Activated CD4-positive, alpha-beta memory T cell treated with anti-CD3 and anti-CD28 coated beads, Interleukin-2, amount 10 ng/mL, durations not matched to agents 7 days and 5 days (primary cell): ENCODE data around the gene LSM4. TPM values are rescaled to one million over a fixed set of nuclear protein-coding genes. Genes with fewer than 3 reads are reported as not detected.

Source experiments
- CTCF ChIA-PET: fragments of 350-600 bp; sonication (Branson Sonifier 250); formaldehyde crosslinking; loops from one replicate; lab custom pipeline; 2021; ENCODE audit warnings: antibody characterized with exemption, inconsistent platforms; lab: Charles Lee
- POLR2A ChIA-PET: fragments of 350-600 bp; sonication (Branson Sonifier 250); formaldehyde crosslinking; loops from one replicate; lab custom pipeline; 2021; ENCODE audit warnings: antibody characterized with exemption; lab: Charles Lee
- DNase-seq: peaks from one replicate; pipeline ENCODE4 v3.0.0-alpha.2; 2020
- H3K27ac Mint-ChIP-seq: one replicate; pipeline ENCODE4 v1.8.0; 2021; ENCODE audit warnings: mild to moderate bottlenecking, mixed read lengths
- H3K27me3 Mint-ChIP-seq: one replicate; pipeline ENCODE4 v1.8.0; 2021; ENCODE audit warnings: mixed read lengths
- H3K36me3 Mint-ChIP-seq: one replicate; pipeline ENCODE4 v1.8.0; 2021; ENCODE audit warnings: low read depth, mixed read lengths
- H3K4me1 Mint-ChIP-seq: one replicate; pipeline ENCODE4 v1.8.0; 2021; ENCODE audit warnings: mixed read lengths
- H3K4me3 Mint-ChIP-seq: one replicate; pipeline ENCODE4 v1.8.0; 2021; ENCODE audit warnings: mild to moderate bottlenecking, mixed read lengths
- H3K9me3 Mint-ChIP-seq: one replicate; pipeline ENCODE4 v1.8.0; 2021; ENCODE audit warnings: mixed read lengths
- total RNA-seq, 2 experiments: library from RNA; stranded (reverse); gene quantifications; one replicate each; pipeline ENCODE4 v1.2.3, GENCODE V29; 2021

Gene LSM4
- total RNA-seq, 2 experiments from 2014 or later, result 180 to 186 TPM

DNA sequence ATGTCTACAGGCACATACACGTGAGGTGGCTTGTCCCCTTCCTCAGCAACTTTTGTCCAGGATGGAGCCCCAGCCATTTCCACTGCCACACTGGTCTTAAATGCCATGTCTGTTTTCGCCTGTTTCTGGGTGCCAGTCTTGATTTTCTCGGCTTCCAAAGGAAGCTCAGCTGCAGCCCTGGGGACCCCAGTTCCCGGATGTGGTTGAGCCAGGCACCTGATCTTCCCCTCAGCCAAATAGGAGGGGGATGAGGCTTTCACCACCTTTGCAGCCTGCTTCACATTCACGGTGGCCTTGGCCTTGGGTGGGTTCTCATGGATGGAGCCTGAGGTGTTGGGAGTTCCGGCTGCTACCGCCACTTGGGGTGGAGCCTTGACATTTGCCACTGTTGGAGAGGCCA is 57.3 kb downstream of the LSM4 start:
- no peaks in the 10 kb centered on the region for H3K27me3 Mint-ChIP-seq
- peaks cover 5% of the 10 kb centered on the region for H3K4me1 Mint-ChIP-seq
- no peak overlapping the region for H3K4me3 Mint-ChIP-seq
- ChIA-PET CTCF (no interaction called here), POLR2A (no interaction called here)
- H3K36me3 Mint-ChIP-seq, result peaks cover 4% of the 10 kb centered on the region
- no peak overlapping the region for H3K27ac Mint-ChIP-seq
- DNase-seq, result no peak
- no peaks in the 10 kb centered on the region for H3K9me3 Mint-ChIP-seq

GRCh38 chr19:18264971-18265540 is 57.8 kb downstream of the LSM4 start:
- Mint-ChIP-seq H3K27ac (no peak overlapping the region), H3K36me3 (peaks cover 4% of the 10 kb centered on the region), H3K4me1 (peaks cover 5% of the 10 kb centered on the region), H3K4me3 (no peak overlapping the region), H3K9me3 (no peaks in the 10 kb centered on the region), H3K27me3 (no peaks in the 10 kb centered on the region)
- CTCF ChIA-PET, result no interaction called here
- DNase-seq, result no peak
- POLR2A ChIA-PET, result no interaction called here

GRCh38 chr19:18264137-18264854 is 58.6 kb downstream of the LSM4 start:
- peaks cover 5% of the 10 kb centered on the region for H3K4me1 Mint-ChIP-seq
- no peaks in the 10 kb centered on the region for H3K27me3 Mint-ChIP-seq
- H3K27ac Mint-ChIP-seq, result no peak overlapping the region
- no peak overlapping the region for H3K4me3 Mint-ChIP-seq
- H3K9me3 Mint-ChIP-seq, result no peaks in the 10 kb centered on the region
- no peak for DNase-seq
- POLR2A ChIA-PET, result no interaction called here
- peaks cover 4% of the 10 kb centered on the region for H3K36me3 Mint-ChIP-seq
- CTCF ChIA-PET, result no interaction called here

DNA sequence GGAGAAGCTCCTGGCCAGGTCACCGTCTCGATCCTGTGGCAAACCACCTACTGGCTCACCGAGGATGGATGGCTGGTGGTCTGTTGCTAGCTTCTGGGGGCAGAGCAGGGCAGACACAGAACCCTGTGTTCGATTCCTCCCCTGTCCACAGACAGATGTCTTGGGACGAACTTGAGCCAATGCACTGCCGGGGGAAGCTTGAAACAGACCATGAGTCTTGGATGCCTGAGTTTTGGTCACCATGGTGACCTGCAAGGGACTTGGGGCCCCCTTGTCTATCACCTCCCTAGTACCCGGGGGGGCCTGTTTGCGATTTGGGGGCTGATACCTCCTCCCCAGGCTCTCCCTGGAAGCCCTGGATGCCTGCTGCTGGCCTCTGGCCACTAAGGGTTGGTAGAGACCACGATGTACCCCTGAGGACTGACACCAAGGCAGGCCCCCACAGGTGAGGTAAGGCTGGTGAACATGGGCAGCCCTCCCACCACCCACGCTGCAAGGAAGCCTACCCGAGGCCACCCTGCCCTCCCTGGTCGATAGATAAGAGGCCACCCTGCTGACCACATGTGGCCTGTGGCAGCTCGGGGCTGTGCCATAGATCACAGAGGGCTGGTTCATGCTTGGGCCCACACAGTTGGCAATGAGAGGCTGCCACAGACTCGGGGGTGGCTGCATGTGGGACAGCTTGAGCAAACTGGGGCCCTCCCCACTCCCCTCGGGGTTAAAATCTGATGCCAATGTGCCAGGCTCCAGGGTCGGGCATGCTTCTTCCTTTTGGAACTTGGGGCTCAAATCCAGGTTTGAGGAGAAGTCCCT is 59.3 kb downstream of the LSM4 start:
- CTCF ChIA-PET, result interaction anchor here (0.7 to 1.8 kb wide), 5 partner anchors 12 to 65 kb away, joined by 3 to 6 read pairs (median 3); partner anchors contain the start of genes JUND and RAB3A
- no peaks in the 10 kb centered on the region for H3K27me3 Mint-ChIP-seq
- H3K4me3 Mint-ChIP-seq, result no peak overlapping the region
- no peak for DNase-seq
- H3K36me3 Mint-ChIP-seq, result peaks cover 4% of the 10 kb centered on the region
- H3K9me3 Mint-ChIP-seq, result no peaks in the 10 kb centered on the region
- H3K4me1 Mint-ChIP-seq, result peaks cover 5% of the 10 kb centered on the region
- H3K27ac Mint-ChIP-seq, result no peak overlapping the region
- POLR2A ChIA-PET, result no interaction called here

DNA sequence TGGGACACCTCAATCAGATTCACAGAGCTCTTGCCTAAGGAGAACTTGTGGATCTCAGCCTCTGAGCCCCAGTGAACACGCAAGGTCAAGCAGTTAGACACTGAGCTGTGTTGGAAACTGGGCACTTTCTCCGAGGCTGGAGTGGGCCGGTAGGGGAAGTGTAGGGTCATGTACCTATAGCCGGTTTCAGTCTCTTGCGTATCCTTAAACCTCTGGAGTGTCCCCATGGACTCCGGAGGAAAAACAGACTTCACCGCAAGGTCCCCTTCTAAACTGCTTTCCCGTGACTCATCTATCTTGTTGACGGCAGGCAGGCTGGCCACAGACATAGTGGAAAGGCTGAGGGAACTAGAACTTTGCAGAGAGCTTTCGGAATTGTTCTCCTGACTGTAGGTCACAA is 60.0 kb downstream of the LSM4 start:
- H3K27ac Mint-ChIP-seq, result no peak overlapping the region
- no peak overlapping the region for H3K4me3 Mint-ChIP-seq
- H3K27me3 Mint-ChIP-seq, result no peaks in the 10 kb centered on the region
- H3K36me3 Mint-ChIP-seq, result peaks cover 4% of the 10 kb centered on the region
- peaks cover 5% of the 10 kb centered on the region for H3K4me1 Mint-ChIP-seq
- no peak for DNase-seq
- ChIA-PET CTCF (interaction anchor here (1.0 to 1.8 kb wide), 4 partner anchors 11 to 66 kb away, joined by 3 to 6 read pairs (median 3); partner anchors contain the start of gene RAB3A), POLR2A (interaction anchor here (0.8 kb wide), 1 partner anchor 9 kb away, joined by 4 read pairs; no protein-coding TSS in a partner anchor)
- no peaks in the 10 kb centered on the region for H3K9me3 Mint-ChIP-seq

GRCh38 chr19:18262144-18262543 is 60.7 kb downstream of the LSM4 start:
- Mint-ChIP-seq H3K4me1 (peaks cover 5% of the 10 kb centered on the region), H3K27ac (no peak overlapping the region), H3K4me3 (no peak overlapping the region), H3K27me3 (no peaks in the 10 kb centered on the region), H3K9me3 (no peaks in the 10 kb centered on the region), H3K36me3 (peaks cover 4% of the 10 kb centered on the region)
- ChIA-PET POLR2A (interaction anchor here (0.8 to 2.0 kb wide), 4 partner anchors 10 to 78 kb away, joined by 3 to 5 read pairs (median 4); partner anchors contain the start of gene PGPEP1), CTCF (interaction anchor here (1.0 to 1.8 kb wide), 5 partner anchors 10 to 67 kb away, joined by 3 to 6 read pairs (median 3); partner anchors contain the start of gene RAB3A)
- no peak for DNase-seq

GRCh38 chr19:18261474-18261873 is 61.4 kb downstream of the LSM4 start:
- Mint-ChIP-seq H3K27me3 (no peaks in the 10 kb centered on the region), H3K36me3 (peaks cover 4% of the 10 kb centered on the region), H3K4me1 (peaks cover 5% of the 10 kb centered on the region), H3K27ac (no peak overlapping the region), H3K9me3 (no peaks in the 10 kb centered on the region), H3K4me3 (no peak overlapping the region)
- POLR2A ChIA-PET, result interaction anchor here (1.2 to 2.0 kb wide), 3 partner anchors 16 to 79 kb away, joined by 3 to 5 read pairs (median 3); partner anchors contain the start of gene PGPEP1
- CTCF ChIA-PET, result interaction anchor here (0.8 to 1.2 kb wide), 2 partner anchors 18 to 67 kb away, joined by 3 to 5 read pairs; no protein-coding TSS in a partner anchor
- no peak for DNase-seq

- Mint-ChIP-seq H3K4me3 (no peak overlapping the region), H3K9me3 (no peaks in the 10 kb centered on the region), H3K27ac (no peak overlapping the region), H3K27me3 (peaks cover 3% of the 10 kb centered on the region), H3K36me3 (no peaks in the 10 kb centered on the region), H3K4me1 (peaks cover 2% of the 10 kb centered on the region)
- DNase-seq, result no peak
- ChIA-PET CTCF (no interaction called here), POLR2A (interaction anchor here (0.8 to 2.0 kb wide), 3 partner anchors 12 to 215 kb away, joined by 3 to 5 read pairs (median 3); no protein-coding TSS in a partner anchor)
Observed at GRCh38 chr19:18259893-18260292, 63.0 kb downstream of the LSM4 start.

DNA sequence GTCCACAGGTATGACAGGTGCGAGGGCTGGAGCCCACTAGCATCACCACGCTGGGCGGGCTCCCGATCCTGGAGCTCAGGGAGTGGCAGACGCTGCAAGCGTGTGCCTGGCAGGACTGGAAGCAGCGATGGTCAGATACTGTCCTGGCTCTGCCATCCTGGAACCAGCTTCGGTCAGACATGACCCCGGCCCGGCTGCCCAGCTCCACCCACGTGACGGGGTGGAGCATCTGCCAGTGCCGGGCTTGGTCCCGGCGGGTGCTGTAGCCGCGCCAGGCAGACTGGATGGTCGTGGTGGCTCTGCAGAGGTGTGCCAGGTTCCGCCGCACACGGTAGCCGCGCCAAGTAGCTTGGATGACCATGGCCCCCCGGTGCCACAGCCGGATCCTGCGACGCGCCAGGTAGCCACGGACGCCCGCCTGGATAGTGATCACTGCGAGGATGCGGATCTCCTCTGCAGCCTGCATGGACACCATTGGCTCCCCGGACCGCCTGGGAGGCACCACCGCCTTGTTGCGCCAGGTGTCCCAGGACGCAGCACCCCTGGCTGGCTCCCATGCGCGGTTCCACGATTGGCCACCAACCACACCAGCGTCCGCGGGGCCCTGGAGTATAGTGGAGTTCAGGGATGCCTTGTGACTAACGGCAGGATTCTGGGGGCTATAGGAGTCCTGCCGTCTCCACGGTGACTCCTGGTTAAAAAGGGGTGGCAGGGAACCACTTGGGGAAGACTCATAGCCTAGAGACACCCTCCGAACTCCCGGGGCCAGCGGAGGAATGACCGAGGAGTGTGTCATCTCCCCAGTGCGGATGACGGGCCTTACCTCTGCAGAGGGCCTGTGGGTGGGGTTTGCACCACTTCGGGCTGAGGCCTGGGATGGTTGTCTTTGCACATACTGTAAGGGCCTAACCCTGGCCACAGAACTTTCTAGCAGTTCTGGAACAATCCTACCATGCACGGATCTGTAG is 65.1 kb downstream of the LSM4 start:
- Mint-ChIP-seq H3K4me1 (peaks cover 4% of the 10 kb centered on the region), H3K4me3 (no peak overlapping the region), H3K27ac (no peak overlapping the region), H3K9me3 (no peaks in the 10 kb centered on the region), H3K27me3 (peaks cover 19% of the 10 kb centered on the region), H3K36me3 (no peaks in the 10 kb centered on the region)
- POLR2A ChIA-PET, result no interaction called here
- CTCF ChIA-PET, result interaction anchor here (1.2 kb wide), 1 partner anchor 34 kb away, joined by 3 read pairs; no protein-coding TSS in a partner anchor
- DNase-seq, result no peak
